ENCODE results near the gene WIPF2. TPM values are rescaled to one million over a fixed set of nuclear protein-coding genes. Genes with fewer than 3 reads are reported as not detected.
A peak's percentile ranks its signal among the peaks of the same experiment; 100 is the strongest.

Gene WIPF2
- total and polyA plus RNA-seq, 2 of the 8 experiments (the other 6 are each of a cell fraction or from before 2014, with no cell fraction given), result 6.9 to 25.3 TPM

DNA sequence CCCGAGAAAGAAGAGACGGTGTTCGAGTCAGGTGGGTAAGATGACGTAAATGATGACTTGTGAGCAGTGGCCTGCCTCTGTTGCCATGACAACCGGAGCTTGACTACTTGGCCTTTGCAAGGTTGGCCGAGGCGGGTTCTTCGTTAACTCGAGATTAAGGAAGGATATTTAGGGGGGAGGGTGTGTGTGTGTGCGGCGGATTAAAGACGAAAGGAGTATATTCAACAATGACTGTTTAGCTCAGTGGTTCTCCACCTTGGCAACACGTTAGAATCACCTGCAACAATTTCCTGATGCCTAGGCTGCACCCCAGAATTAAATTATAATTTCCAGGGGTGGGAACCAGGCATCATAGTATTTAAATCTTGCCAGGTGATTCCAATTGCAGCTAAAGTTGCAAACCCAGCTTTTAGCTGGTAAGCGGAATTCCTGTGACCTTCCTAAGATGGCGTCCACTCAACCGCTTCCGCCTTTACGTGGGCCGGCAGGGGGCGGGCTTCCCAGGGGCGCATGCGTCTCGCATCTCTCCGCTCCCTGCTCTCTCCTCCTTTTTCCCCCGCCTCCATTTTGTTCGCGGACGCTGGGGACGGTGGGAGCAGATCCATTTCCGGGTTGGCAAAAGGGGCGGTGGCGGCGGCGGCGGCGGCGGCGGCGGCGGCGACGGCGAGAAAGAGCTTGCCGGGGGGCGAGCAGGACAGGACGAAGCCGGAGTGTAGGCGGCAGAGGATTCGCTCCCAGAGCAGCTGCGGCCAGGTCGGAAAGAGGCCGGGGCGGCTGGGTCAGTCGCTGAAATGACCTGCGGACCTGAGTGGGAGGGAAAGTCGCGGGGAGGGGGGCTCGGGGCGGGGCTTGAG lies at the start of gene WIPF2 (continued):
- TF ChIP-seq SP4 (IDR thresholded peaks at IDR 0.05; ENCODE audit: low read length) (no peak), PHF8 (conservative IDR thresholded peaks at IDR 0.05; ENCODE audit: low read depth, low read length) (peak; percentile 64; the same call in 1 of the 2 replicates), SUZ12 (IDR thresholded peaks at IDR 0.05; ENCODE audit: low read length) (no peak), TAF7 (optimal IDR thresholded peaks at IDR 0.05; ENCODE audit: borderline replicate concordance, low read depth, low read length) (peak; percentile 20), MAFK (IDR thresholded peaks at IDR 0.05; ENCODE audit: low read depth, low read length) (no peak), NRF1 (IDR thresholded peaks at IDR 0.05; ENCODE audit: low read depth, low read length) (peak; percentile 81), EZH2 (IDR thresholded peaks at IDR 0.05; ENCODE audit: low read depth, low read length, severe bottlenecking) (no peak), JUN (IDR thresholded peaks at IDR 0.05; ENCODE audit: low read depth, low read length) (no peak), FOSL1 (IDR thresholded peaks at IDR 0.05; ENCODE audit: insufficient read depth, low read depth, low read length) (no peak), KDM4A (IDR thresholded peaks at IDR 0.05; ENCODE audit: low read depth, low read length, severe bottlenecking) (no peak), POU5F1 (IDR thresholded peaks at IDR 0.05; ENCODE audit: low read depth, low read length) (no peak), ASH2L (IDR thresholded peaks at IDR 0.05; ENCODE audit: low read length) (peak; percentile 38), BACH1 (IDR thresholded peaks at IDR 0.05; ENCODE audit: low read length) (peak; percentile 65; the same call in 1 of the 2 replicates), EP300 (IDR thresholded peaks at IDR 0.05; ENCODE audit: borderline replicate concordance in 1 of 2, low read depth in 2 of 2, low read length in 2 of 2) (peak in 1 of 2 experiments; percentile 7; a peak in 2 of 3 replicates), CHD2 (IDR thresholded peaks at IDR 0.05; ENCODE audit: low read length) (no peak), TCF12 (IDR thresholded peaks at IDR 0.05; ENCODE audit: low read depth, low read length) (no peak)
- TF ChIP-seq, protein P1, sequence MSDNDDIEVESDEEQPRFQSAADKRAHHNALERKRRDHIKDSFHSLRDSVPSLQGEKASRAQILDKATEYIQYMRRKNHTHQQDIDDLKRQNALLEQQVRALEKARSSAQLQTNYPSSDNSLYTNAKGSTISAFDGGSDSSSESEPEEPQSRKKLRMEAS (IDR thresholded peaks at IDR 0.05), result 0 out of 2 replicates have a peak, but pooled peaks have one; percentile 53
- TF ChIP-seq, protein P2, sequence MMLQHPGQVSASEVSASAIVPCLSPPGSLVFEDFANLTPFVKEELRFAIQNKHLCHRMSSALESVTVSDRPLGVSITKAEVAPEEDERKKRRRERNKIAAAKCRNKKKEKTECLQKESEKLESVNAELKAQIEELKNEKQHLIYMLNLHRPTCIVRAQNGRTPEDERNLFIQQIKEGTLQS (IDR thresholded peaks at IDR 0.05; ENCODE audit: insufficient read depth, low read depth, low read length), result no peak
- TF ChIP-seq, protein P3, sequence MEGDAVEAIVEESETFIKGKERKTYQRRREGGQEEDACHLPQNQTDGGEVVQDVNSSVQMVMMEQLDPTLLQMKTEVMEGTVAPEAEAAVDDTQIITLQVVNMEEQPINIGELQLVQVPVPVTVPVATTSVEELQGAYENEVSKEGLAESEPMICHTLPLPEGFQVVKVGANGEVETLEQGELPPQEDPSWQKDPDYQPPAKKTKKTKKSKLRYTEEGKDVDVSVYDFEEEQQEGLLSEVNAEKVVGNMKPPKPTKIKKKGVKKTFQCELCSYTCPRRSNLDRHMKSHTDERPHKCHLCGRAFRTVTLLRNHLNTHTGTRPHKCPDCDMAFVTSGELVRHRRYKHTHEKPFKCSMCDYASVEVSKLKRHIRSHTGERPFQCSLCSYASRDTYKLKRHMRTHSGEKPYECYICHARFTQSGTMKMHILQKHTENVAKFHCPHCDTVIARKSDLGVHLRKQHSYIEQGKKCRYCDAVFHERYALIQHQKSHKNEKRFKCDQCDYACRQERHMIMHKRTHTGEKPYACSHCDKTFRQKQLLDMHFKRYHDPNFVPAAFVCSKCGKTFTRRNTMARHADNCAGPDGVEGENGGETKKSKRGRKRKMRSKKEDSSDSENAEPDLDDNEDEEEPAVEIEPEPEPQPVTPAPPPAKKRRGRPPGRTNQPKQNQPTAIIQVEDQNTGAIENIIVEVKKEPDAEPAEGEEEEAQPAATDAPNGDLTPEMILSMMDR (IDR thresholded peaks at IDR 0.05; ENCODE audit: control extremely low read depth in 1 of 3, insufficient read depth in 1 of 3, low read depth in 1 of 3, low read length in 3 of 3), result peak; percentile 55 to 81 (median 69)
